SK-N-DZ (cell line): ENCODE measurements around the gene CUX1.
"Not testable (repeated sequence)": the region's sequence is repeated elsewhere in the genome, so short reads cannot be mapped to it uniquely, and the experiment has no call there.

Source experiments
- DNase-seq: peaks from one replicate; pipeline ENCODE4 v3.0.0-alpha.2; 2015; ENCODE audit warnings: low spot score

The CUX1 gene

GRCh38 chr7:101792682-101793071, 24.7 kb upstream of the CUX1 start:
- DNase-seq, result not testable (repeated sequence)

DNA sequence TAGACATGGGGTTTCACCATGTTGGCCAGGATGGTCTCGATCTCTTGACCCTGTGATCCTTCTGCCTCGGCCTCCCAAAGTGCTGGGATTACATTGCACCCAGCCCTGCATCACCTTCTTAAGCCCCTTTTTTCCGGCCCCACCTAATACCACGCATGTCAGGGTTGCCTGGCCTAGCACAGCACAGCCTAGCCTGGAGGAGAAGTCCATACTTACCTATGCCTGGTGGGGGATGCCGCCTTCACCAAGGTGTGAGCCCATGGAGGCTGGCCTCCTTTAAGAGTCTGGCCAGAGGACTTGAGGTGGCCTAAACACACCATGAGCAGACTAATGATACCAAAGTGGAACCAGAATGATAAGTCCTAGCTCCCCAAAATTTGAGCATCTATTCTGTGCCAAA, 22.0 kb upstream of the CUX1 start:
- DNase-seq, result no peak

GRCh38 chr7:101798173-101798572, 19.3 kb upstream of the CUX1 start:
- not testable (repeated sequence) for DNase-seq

- no peak for DNase-seq
Measured at GRCh38 chr7:101803203-101804087, 14.0 kb upstream of the CUX1 start.

DNA sequence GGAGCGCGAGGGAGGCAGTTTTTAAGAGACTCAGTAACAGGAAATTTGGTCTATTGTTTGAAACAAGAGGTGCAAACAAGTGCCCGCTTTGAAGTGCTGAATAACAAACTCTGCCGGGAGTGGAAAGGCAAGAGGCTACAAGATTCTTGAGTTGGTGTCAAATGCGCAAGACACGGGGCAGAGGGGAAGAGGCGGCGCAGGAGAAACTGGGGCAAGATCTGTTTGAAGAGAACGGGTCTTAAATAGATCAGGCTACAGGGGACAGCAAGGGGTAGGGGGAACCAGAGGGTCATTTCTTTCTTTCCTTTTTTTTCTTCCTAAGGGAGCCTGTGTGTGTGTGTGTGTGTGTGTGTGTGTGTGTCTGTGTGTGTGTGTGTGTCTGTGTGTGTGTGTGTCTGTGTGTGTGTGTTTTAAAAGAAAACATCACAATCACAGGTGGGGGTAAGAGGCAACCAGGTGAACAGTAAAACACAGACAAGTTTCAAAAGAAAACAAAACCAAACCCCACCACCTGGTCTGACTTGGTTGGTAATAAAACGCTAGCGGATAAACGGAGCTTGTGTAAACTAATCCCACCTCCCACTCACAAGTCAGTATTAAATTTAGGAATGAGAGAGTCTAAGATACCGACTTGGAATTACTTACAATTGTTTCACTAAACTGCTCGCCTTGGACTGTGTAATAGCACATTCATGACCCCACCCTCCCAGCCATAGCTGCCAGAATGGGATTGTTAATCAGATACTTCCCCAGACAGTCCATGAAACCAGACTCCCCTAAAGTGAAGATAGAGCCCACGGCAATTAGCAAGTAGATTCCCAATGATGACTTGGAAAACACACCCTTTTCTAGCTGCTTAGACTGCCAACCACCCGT, 13.1 kb upstream of the CUX1 start:
- no peak for DNase-seq

DNA sequence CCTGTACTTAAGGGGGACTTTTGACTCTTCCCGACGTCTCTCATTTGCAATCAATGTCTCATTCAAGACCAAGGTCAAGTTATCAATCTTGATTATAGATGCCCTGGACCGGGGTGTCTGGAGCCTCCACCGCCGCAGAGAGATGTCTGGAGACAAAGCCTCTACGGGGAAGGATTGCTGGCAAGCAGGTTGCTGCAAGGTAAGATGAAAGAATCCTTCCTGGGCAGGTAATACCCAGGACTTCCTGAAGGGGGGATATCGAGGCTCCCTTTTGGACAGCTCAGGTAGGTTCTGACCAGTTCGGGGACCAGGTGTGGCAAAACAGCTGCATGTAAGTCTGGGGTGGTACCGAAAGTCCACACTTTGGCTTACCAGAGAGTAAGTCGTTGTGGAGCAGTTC, 12.5 kb upstream of the CUX1 start:
- no peak for DNase-seq

- DNase-seq, result no peak
Measured at GRCh38 chr7:101812595-101812994, 4.8 kb upstream of the CUX1 start.

DNA sequence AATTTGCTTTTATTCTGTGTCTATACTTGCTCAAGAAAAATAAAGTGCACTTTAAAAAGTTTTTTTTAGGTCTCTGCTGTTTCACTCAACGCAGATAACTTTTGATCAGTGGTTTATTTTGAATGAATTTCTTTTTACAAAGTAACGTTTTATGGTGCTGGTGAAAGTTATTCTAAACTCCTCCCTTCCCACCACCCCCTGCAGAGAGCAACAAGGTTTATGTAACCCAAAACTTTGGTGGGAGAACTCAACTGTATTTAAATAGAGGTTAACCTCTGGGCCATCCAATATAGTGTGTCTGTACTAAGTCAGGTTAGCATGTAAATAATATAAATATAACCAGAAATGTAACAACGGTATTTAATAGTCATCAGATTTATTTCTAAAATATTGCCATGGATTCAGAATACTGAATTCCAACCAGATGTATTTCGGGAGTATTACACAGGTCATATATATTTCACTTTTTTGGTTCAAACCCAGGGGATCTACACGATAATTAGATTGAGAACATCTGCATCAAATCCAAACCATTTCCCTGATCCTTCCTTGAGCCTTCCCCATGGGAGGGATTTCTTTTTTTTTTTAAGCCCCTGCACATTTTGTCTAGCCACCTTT, 3.9 kb upstream of the CUX1 start:
- DNase-seq, result no peak

DNA sequence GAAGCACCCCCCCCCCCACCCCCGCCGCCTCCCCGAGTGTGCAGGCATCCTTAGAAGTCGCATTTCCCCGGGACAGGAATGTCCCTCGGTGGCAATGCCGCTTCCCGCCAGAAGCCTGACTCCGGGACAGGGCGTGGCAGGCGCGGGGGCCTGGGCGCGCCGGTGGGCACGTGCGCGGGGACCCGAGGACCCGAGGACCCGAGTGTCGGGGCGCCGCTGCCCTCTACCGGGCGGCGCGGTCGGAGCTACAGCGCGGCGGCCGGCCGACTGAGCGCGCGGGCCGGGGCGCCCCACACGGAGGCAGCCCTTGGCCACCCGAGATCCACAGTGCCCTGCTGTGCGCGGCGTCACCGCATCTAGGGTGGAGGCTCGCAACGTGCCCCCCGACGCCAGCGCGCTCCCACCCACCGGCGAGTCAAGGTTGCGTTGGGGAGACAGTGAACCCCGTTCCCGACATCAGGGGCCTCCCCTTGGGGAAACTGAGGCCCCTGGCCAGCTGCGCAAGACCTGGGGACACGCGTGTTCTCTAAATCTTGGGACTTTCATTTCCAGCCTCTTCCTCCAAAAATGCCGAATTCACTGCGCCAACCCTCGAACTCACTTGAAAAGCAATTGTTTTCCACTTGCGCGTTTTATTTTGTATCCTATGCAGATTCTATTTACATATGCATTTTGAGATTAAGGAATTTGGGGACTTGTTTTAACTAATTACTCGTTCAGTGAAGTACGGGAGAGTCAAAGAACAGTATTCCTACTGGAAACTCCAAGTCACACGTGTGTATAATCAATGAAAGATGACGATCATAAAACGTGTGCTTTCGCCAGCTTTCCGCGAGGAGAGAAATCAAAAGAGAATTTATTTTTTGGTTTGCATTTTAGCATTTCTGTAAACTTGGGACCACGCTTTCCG, 3.1 kb upstream of the CUX1 start:
- peak; percentile 37 for DNase-seq

- peak; percentile 26 for DNase-seq
Measured at GRCh38 chr7:101814991-101815825, 2.2 kb upstream of the CUX1 start.

DNA sequence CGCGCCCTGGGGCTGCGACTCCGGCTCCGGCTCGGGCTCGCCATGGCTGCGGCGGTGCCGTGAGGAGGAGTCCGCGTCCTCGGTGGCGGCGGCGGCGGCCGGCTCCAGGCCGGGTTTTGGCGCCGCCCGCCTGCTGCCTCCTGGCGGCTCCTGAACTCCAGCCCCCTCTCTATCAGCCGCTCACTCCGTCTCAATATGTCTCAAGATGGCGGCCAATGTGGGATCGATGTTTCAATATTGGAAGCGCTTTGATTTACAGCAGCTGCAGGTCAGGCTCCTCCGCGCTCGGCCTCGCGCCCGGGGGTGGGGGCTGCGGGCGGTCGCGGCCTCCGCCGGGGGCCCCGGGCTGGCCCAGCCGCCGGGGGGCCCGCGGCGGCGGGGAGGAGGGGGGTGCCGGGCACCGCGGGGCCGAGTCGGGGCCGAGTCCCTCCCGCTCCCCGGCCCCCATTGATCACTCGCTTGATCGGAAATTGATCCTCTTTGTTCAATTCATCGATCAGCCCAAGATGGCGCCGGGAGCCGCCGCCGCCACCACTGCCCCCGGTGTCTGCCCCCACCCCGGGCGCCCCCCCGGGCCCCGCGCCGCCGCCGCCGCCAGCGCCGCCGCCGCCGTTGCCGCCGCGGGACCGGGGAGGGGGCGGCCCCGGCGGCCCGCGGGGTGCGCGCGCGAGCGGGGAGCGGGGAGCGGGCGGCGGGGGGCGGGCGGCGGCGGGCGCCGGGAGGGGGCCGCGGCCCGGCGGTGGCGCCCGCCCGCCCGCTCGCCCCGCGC, 1.4 kb upstream of the CUX1 start:
- peak; percentile 81 for DNase-seq

DNA sequence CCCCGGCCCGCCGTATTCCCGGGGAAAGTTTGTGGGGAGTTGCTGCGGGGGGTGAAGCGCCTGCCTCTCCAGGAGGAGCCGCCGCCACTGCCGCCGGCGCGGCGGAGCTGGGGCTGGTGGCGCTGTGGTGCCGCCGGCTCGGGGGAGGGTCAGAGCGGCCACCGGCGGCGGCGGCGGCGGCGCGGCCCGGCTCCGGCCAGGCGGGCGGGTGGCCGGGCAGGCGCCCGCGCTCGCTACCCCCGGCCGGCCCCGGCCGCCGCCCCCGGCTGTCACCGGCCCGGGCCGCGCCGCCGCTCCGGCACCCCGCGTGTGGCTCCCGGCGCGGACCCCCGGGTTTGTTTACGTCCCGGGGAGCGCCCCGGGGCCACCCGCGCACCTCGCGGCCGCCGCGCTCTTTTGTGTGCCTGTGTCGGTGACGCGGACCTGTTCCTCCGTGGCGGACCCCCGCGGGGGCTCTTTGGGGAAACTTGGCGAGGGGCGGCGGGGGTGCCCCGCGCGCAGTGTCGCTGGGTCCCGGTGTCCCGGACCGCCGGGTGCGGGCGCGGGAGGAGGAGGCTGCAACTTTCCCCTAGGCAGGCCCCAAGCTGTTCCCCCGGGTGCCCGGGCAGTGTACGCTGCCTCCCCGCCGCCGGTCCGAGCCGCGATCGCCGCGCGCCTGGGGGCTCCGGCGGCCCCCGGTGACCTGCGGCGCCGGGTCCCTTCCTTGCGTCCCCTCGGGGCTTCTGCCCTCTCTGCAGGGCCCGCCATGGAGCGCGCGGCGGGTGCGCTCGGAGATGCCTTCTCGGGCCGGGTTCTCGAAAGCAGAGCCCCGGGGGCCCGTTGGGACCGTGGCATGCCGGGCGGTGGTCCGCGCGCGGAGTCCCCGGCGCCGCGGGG, 593 bp upstream of the CUX1 start:
- no peak for DNase-seq

- no peak for DNase-seq
Measured at GRCh38 chr7:101818287-101819071, 1.1 kb downstream of the CUX1 start.

DNA sequence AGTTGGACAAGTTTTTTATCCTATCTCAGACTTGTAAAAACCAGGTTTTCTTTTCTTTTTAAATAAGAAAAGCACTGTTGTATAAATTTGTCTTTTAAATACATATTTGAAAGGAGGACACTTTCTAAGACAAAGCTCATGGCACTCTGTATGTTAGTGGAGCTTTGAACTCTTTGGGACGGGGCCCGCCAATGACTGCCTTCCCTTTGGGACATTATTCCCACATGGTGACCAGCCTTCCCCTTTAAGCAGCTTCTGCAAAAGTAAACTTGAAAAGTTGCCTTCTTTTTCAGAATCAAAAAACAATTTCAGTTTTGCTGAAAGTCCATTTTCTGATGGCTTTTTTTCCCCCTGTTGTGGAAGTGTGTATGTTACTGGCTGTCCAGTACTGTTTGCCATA, 1.8 kb downstream of the CUX1 start:
- DNase-seq, result no peak

GRCh38 chr7:101819913-101820522, 2.6 kb downstream of the CUX1 start:
- DNase-seq, result no peak

DNA sequence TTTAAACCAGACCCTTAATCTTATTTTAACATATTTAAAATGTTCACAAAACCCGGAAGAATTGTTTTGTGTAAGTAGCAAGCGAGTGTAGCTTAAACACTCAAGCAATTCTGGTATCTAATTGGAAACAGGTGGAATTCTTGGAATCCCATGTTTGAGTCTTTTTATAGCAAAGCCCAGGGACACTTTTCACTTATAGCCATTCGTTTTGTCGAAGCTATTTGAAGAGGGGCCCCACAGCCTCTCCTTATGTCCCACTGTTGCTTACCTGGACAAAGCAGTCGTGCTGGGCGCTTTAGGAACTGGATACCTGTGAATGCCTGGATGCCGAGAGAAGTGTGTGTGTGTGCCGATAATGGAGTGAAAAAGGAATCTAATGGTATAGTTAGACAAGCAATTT, 3.3 kb downstream of the CUX1 start:
- no peak for DNase-seq

DNA sequence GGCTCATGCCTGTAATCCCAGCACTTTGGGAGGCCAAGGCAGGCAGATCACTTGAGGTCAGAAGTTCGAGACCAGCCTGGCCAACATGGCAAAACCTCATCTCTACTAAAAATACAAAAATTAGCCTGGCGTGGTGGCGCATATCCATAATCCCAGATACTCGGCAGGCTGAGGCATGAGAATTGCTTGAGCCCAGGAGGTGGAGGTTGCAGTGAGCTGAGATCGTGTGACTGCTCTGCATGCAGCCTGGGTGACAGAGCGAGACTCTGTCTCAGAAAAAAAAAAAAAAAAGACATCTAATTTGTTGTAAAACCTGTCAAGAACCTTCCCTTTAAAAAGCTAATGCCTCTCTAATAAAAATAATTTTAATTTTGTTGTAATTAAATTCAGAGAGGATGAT, 5.2 kb downstream of the CUX1 start:
- DNase-seq, result not testable (repeated sequence)
